Right atrium auricular region (tissue), 2 donors: ENCODE results near the gene FAM110D. TPM values are rescaled to one million over a fixed set of nuclear protein-coding genes. Genes with fewer than 3 reads are reported as not detected.

Source experiments
- DNase-seq: peaks from one replicate; pipeline ENCODE4 v3.0.0-alpha.2; 2019; ENCODE audit warnings: low spot score
- H3K27ac ChIP-seq, 2 donors: fragments of 200-600 bp; sonication (generic); 1 replicate in 1 of 2; 2 replicates in 1 of 2; pipeline ENCODE4 v1.5.1; 2016 to 2019
- H3K27me3 ChIP-seq, 2 donors: fragments of 200-600 bp; sonication (generic); one replicate each; pipeline versions ENCODE4 v1.5.1 to v1.6.0; 2017 to 2019
- H3K36me3 ChIP-seq: fragments of 200-600 bp; sonication (generic); one replicate; pipeline ENCODE4 v1.5.1; 2016
- H3K4me1 ChIP-seq, 2 donors: fragments of 200-600 bp; sonication (generic); one replicate each; pipeline versions ENCODE4 v1.5.1 to v1.6.0; 2017 to 2019
- H3K4me3 ChIP-seq, 2 donors: fragments of 200-600 bp; sonication (generic); 1 replicate in 1 of 2; 2 replicates in 1 of 2; pipeline ENCODE4 v1.5.1; 2017 to 2019; ENCODE audit warnings: mild to moderate bottlenecking in 1 of 2, moderate library complexity in 1 of 2
- H3K9me3 ChIP-seq, 2 donors: fragments of 200-600 bp; sonication (generic); one replicate each; pipeline ENCODE4 v1.5.1; 2019
- total RNA-seq, 2 donors: library from RNA; depleted of rRNA; stranded (reverse); fragments of >200 nt; gene quantifications; one replicate each; pipeline ENCODE4 v1.1.0, GENCODE V29; 2016
- TF ChIP-seq, protein P1 (sequence below), 2 donors: fragments of 200-600 bp; sonication (generic); IDR thresholded peaks; one replicate each; pipeline ENCODE4 v1.5.1; 2019; ENCODE audit warnings: antibody characterized with exemption in 2 of 2

Gene FAM110D
- total RNA-seq, 2 donors from 2014 or later, result 3.8 to 4.3 TPM

DNA sequence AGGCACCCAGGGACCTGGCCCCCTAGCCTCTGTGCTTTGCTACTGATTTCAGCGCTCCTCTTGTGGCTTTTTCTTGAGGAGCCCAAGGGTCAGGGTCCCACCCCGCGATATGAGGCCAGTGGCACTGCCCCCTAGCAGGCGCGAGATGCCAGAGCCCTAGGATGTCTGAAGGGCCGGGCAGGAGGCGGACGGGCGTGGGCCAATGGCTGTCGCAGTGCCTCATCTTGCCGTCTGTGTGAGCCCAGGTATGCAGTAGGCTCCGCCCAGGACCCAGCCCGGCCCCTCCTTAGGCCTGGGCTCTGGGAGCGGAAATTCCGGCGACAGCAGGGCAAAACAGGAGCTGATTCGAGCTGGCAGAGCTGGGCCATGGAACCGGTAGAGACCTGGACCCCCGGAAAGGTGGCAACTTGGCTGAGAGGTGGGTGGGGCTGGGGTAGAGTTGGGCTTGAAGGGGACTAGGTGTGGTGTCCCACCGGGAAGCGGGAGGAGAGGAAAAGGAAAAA lies 18.4 kb downstream of the FAM110D start, which contains the start of gene CNKSR1:
CNKSR1 (plus strand) TSS at position 310 of the 503 bp plus-strand sequence; CDS start at position 367, 57 bp downstream.
- H3K4me1 ChIP-seq, result no peaks in the 10 kb centered on the region
- no peaks in the 10 kb centered on the region for H3K27me3 ChIP-seq
- H3K27ac ChIP-seq, result no peak within 1 kb of the TSS
- H3K36me3 ChIP-seq, result no peaks in the 10 kb centered on the region
- no peaks in the 10 kb centered on the region for H3K9me3 ChIP-seq
- DNase-seq, result no peak
- TF ChIP-seq, protein P1, sequence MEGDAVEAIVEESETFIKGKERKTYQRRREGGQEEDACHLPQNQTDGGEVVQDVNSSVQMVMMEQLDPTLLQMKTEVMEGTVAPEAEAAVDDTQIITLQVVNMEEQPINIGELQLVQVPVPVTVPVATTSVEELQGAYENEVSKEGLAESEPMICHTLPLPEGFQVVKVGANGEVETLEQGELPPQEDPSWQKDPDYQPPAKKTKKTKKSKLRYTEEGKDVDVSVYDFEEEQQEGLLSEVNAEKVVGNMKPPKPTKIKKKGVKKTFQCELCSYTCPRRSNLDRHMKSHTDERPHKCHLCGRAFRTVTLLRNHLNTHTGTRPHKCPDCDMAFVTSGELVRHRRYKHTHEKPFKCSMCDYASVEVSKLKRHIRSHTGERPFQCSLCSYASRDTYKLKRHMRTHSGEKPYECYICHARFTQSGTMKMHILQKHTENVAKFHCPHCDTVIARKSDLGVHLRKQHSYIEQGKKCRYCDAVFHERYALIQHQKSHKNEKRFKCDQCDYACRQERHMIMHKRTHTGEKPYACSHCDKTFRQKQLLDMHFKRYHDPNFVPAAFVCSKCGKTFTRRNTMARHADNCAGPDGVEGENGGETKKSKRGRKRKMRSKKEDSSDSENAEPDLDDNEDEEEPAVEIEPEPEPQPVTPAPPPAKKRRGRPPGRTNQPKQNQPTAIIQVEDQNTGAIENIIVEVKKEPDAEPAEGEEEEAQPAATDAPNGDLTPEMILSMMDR (IDR thresholded peaks at IDR 0.05), result no peak
- H3K4me3 ChIP-seq, result no peak within 1 kb of the TSS

DNA sequence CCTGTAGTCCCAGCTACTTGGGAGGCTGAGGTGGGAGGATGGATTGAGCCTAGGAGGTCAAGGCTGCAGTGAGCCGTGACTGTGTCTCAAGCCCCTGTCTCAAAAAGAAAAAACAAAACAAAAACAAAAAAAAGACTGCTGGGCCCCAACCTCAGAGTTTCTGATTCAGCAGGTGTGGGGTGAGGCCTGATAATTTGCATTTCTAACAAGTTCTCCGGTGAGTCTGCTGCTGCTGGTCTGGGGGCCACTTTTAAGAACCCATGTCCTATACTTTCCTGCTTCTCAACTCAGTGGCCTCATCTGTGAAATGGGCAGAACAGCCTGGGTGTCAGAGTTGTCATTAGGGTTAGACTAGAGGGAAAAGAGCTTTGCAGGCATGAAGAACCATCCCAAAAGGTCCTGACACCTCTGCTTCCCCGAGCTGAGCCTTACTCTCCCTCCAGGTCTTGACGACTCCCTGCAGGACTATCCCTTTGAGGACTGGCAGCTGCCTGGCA lies 21.2 kb downstream of the FAM110D start:
- TF ChIP-seq, protein P1 (IDR thresholded peaks at IDR 0.05), result no peak
- Histone ChIP-seq H3K27me3 (no peaks in the 10 kb centered on the region), H3K4me1 (no peaks in the 10 kb centered on the region), H3K9me3 (no peaks in the 10 kb centered on the region), H3K27ac (no peak overlapping the region), H3K4me3 (no peak overlapping the region), H3K36me3 (no peaks in the 10 kb centered on the region)
- no peak for DNase-seq

GRCh38 chr1:26181586-26182382 lies 22.9 kb downstream of the FAM110D start:
- Histone ChIP-seq H3K27ac (no peak overlapping the region), H3K27me3 (no peaks in the 10 kb centered on the region), H3K4me1 (no peaks in the 10 kb centered on the region), H3K4me3 (no peak overlapping the region), H3K36me3 (no peaks in the 10 kb centered on the region), H3K9me3 (no peaks in the 10 kb centered on the region)
- TF ChIP-seq, protein P1 (IDR thresholded peaks at IDR 0.05), result no peak
- DNase-seq, result no peak

DNA sequence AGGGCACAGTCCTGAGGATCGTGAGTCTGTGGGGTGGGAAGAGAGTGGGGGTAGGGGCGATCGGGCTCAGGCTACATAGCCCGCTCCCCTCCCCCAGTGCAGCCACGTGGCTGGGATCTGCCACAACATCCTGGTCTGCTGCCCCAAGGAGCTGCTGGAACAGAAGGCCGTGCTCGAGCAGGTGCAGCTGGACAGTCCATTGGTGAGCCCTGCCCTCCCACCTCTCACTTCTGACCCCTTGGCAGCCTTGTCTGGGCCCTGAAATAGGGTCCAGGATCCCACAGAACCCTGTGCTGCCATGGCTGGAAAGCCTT lies 23.5 kb downstream of the FAM110D start:
- no peaks in the 10 kb centered on the region for H3K36me3 ChIP-seq
- H3K4me1 ChIP-seq, result no peaks in the 10 kb centered on the region
- DNase-seq, result no peak
- H3K9me3 ChIP-seq, result no peaks in the 10 kb centered on the region
- no peak overlapping the region for H3K4me3 ChIP-seq
- TF ChIP-seq, protein P1 (IDR thresholded peaks at IDR 0.05), result no peak
- H3K27me3 ChIP-seq, result no peaks in the 10 kb centered on the region
- no peak overlapping the region for H3K27ac ChIP-seq

GRCh38 chr1:26184086-26184485 lies 25.2 kb downstream of the FAM110D start:
- Histone ChIP-seq H3K36me3 (no peaks in the 10 kb centered on the region), H3K27me3 (no peaks in the 10 kb centered on the region), H3K4me3 (no peak overlapping the region), H3K27ac (no peak overlapping the region), H3K9me3 (no peaks in the 10 kb centered on the region), H3K4me1 (no peaks in the 10 kb centered on the region)
- TF ChIP-seq, protein P1 (IDR thresholded peaks at IDR 0.05), result no peak
- DNase-seq, result no peak
